Brain microvascular endothelial cell (primary cell): ENCODE data around the gene KPNB1.

Experiments used
- DNase-seq: peaks from one replicate; pipeline ENCODE4 v3.0.0-alpha.2; 2020
- H3K27ac ChIP-seq: fragments of 250-450 bp; sonication (Bioruptor Pico); 2 replicates; pipeline ENCODE4 v1.5.1; 2020; ENCODE audit warnings: mild to moderate bottlenecking, moderate library complexity
- H3K27me3 ChIP-seq: fragments of 250-450 bp; sonication (Bioruptor Pico); replicated peaks from 2 replicates; pipeline ENCODE4 v1.5.1; 2020; ENCODE audit warnings: mild to moderate bottlenecking
- H3K36me3 ChIP-seq: fragments of 250-450 bp; sonication (Bioruptor Pico); replicated peaks from 2 replicates; pipeline ENCODE4 v1.5.1; 2020; ENCODE audit warnings: mild to moderate bottlenecking
- H3K4me3 ChIP-seq: 2 replicates; pipeline ENCODE4 v1.5.1; 2011; ENCODE audit warnings: low read depth, mild to moderate bottlenecking, control low read depth, low read length, moderate library complexity
- CTCF ChIP-seq: IDR thresholded peaks from 2 replicates; pipeline ENCODE4 v1.5.1; 2011; ENCODE audit warnings: low read depth, mild to moderate bottlenecking, moderate library complexity, low read length, control low read depth, inconsistent platforms; ENCODE audit errors: missing control alignments
- in situ Hi-C: cut with HindIII; loops from 2 replicates; pipeline ENCODE4 v1.10.0; 2017; ENCODE audit warnings: low sequenced_read_pairs, low pct_ligation_motif_present

The KPNB1 gene

DNA sequence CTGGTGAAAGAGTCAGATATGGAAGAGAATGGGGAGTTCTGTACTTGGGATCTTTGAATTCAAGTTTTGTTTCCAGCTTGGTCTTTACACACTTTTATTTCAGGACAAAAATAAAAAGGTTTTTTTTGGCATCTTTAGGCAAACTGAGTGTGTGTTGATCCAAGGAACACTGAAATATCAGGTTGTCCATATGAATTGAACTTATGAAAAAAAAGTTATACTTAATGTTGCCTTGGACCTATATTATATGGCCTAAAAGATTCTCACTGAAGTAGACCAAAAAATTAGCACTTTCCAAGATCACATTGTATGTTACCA is 14.9 kb downstream of the KPNB1 start:
- Histone ChIP-seq H3K4me3 (no peak overlapping the region), H3K27me3 (no peaks in the 10 kb centered on the region), H3K36me3 (peaks cover 87% of the 10 kb centered on the region), H3K27ac (no peak overlapping the region)
- no peak for TF ChIP-seq CTCF
- in situ Hi-C loops = no loop called here
- DNase-seq = no peak

GRCh38 chr17:47665655-47666054 is 15.9 kb downstream of the KPNB1 start:
- no peaks in the 10 kb centered on the region for H3K27me3 ChIP-seq
- H3K36me3 ChIP-seq = peaks cover 89% of the 10 kb centered on the region
- in situ Hi-C loops = no loop called here
- no peak for TF ChIP-seq CTCF
- H3K4me3 ChIP-seq = no peak overlapping the region
- no peak for DNase-seq
- H3K27ac ChIP-seq = no peak overlapping the region

GRCh38 chr17:47669081-47669480 is 19.4 kb downstream of the KPNB1 start:
- in situ Hi-C loops = no loop called here
- DNase-seq = no peak

DNA sequence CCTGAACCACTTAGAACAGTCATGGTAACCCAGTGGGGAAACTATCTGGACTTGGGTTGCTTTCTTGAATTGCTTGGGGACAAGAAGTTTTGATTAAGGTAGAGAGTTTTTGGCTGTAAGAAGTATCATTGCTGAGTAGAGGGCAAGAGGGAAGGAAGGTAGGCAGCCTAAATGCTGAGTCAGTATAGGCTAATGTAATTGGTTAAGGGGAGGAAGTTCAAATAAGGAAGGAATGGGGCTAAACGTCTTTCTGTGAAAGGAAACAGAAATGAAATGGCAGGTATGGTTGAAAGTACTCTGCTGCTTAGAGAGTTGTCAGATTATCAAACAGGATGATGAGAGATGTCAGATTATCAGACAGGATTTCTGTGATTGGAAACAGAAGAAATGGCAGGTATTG is 20.3 kb downstream of the KPNB1 start:
- DNase-seq = no peak
- no peaks in the 10 kb centered on the region for H3K27me3 ChIP-seq
- in situ Hi-C loops = no loop called here
- TF ChIP-seq CTCF = no peak
- H3K4me3 ChIP-seq = no peak overlapping the region
- peaks cover 92% of the 10 kb centered on the region for H3K36me3 ChIP-seq
- H3K27ac ChIP-seq = no peak overlapping the region

More at GRCh38 chr17:47669081-47669480, 19.4 kb downstream of the KPNB1 start:
- Histone ChIP-seq H3K27ac (no peak overlapping the region), H3K4me3 (no peak overlapping the region), H3K36me3 (peaks cover 92% of the 10 kb centered on the region), H3K27me3 (no peaks in the 10 kb centered on the region)
- no peak for TF ChIP-seq CTCF

GRCh38 chr17:47674499-47674898 is 24.8 kb downstream of the KPNB1 start:
- Histone ChIP-seq H3K27ac (no peak overlapping the region), H3K27me3 (no peaks in the 10 kb centered on the region), H3K36me3 (peaks cover 95% of the 10 kb centered on the region), H3K4me3 (no peak overlapping the region)
- in situ Hi-C loops = no loop called here
- TF ChIP-seq CTCF = no peak
- no peak for DNase-seq

DNA sequence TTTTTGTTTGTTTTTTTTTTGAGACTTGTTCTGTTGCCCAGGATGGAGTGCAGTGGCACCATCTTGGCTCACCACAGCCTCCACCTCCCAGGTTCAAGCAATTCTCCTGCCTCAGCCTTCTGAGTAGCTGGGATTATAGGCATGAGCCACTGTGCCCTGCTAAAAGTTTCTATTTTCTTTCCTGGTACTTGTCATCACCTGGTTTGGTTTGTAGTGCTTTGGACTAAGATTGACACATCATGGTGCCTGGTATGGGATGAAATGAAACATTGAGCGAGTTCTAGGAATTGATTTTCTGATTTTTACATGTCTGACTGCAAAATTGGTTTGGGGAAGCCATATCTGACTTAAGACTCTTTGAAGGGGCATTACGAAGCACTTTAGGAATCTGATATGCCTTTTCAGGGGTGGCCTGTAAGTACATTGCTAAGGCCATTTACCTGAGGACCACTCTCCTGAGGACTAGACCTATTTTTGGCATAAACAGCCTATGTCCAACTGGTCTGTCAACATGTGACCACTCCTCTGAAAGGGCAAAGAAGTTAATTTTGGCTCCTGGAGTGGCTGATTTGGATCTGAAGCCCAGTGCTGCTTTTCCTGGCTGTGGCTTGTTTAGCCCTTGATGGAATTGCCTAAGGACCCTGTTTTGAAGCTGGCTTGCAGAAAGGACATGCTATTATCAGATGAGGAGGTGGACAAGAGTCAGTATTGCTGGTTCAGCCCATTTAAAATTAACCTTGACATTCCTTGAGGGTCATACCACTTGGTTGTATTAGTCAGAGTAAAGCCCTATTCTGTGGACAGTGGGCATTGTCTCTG is 25.9 kb downstream of the KPNB1 start:
- H3K4me3 ChIP-seq = no peak overlapping the region
- no peak overlapping the region for H3K27ac ChIP-seq
- no peak for TF ChIP-seq CTCF
- no peak for DNase-seq
- H3K27me3 ChIP-seq = no peaks in the 10 kb centered on the region
- peaks cover 95% of the 10 kb centered on the region for H3K36me3 ChIP-seq
- in situ Hi-C loops = no loop called here
